B cell (primary cell): ENCODE results near the gene DUS2. TPM values are rescaled to one million over a fixed set of nuclear protein-coding genes. Genes with fewer than 3 reads are reported as not detected.

Experiments
- ATAC-seq: fragments of 200-7000 bp; cut with Tn5 transposase; one replicate; pipeline ENCODE4 v1.10.0; 2021; ENCODE audit warnings: low read depth, mild to moderate bottlenecking, moderate number of reproducible peaks, moderate library complexity
- CTCF ChIA-PET: fragments of 350-600 bp; sonication (Branson Sonifier 250); formaldehyde crosslinking; loops from one replicate; lab custom pipeline; 2021; ENCODE audit warnings: antibody characterized with exemption, inconsistent platforms; lab: Charles Lee
- POLR2A ChIA-PET: fragments of 350-600 bp; sonication (Branson Sonifier 250); formaldehyde crosslinking; loops from one replicate; lab custom pipeline; 2021; ENCODE audit warnings: antibody characterized with exemption; lab: Charles Lee
- DNase-seq: peaks from one replicate; pipeline ENCODE4 v3.0.0; 2013
- H2AFZ ChIP-seq: 2 replicates; pipeline ENCODE4 v1.6.1; 2012; ENCODE audit warnings: mild to moderate bottlenecking, low read depth, low read length; ENCODE audit not compliant: insufficient read depth, poor library complexity, severe bottlenecking
- H3K27ac ChIP-seq, 2 donors: 1 replicate in 1 of 2; 2 replicates in 1 of 2; pipeline ENCODE4 v1.5.1; 2012 to 2013; ENCODE audit warnings: low read length in 2 of 2, mild to moderate bottlenecking in 2 of 2, moderate library complexity in 1 of 2
- H3K27me3 ChIP-seq, 4 experiments: fragments of 200-600 bp in 1 of 4; sonication (generic) in 1 of 4; replicated peaks in 1 of 4; 1 replicate in 2 of 4; 2 replicates in 2 of 4; pipeline versions ENCODE4 v1.6.1 to v1.7.0; 2013 to 2016; ENCODE audit warnings: low read length in 3 of 4, mild to moderate bottlenecking in 2 of 4, mixed read lengths in 1 of 4, moderate library complexity in 1 of 4; ENCODE audit not compliant: insufficient read depth in 4 of 4, control insufficient read depth in 3 of 4; ENCODE audit errors: control extremely low read depth in 1 of 4
- H3K36me3 ChIP-seq, 2 experiments: replicated peaks in 1 of 2; 1 replicate in 1 of 2; 2 replicates in 1 of 2; pipeline versions ENCODE4 v1.6.1 to v1.7.1; 2013; ENCODE audit warnings: low read length in 1 of 2; ENCODE audit not compliant: insufficient read depth in 2 of 2, control insufficient read depth in 1 of 2; ENCODE audit errors: control extremely low read depth in 1 of 2, extremely low read depth in 1 of 2
- H3K4me1 ChIP-seq, 2 donors: fragments of 200-600 bp in 1 of 2; sonication (generic) in 1 of 2; 1 replicate in 1 of 2; 2 replicates in 1 of 2; pipeline versions ENCODE4 v1.5.1 to v1.6.1; 2013 to 2017; ENCODE audit warnings: low read length in 2 of 2; ENCODE audit not compliant: control insufficient read depth in 2 of 2, insufficient read depth in 2 of 2
- H3K4me2 ChIP-seq: replicated peaks from 2 replicates; pipeline ENCODE3; 2012; ENCODE audit warnings: mild to moderate bottlenecking, low read depth, low read length; ENCODE audit not compliant: poor library complexity, severe bottlenecking
- H3K4me3 ChIP-seq, 5 experiments: fragments of 200-600 bp in 1 of 5; sonication (generic) in 1 of 5; 1 replicate in 3 of 5; 2 replicates in 2 of 5; pipeline versions ENCODE4 v1.5.1 to v1.7.0; 2011 to 2016; ENCODE audit warnings: low read length in 4 of 5, mild to moderate bottlenecking in 4 of 5, low read depth in 2 of 5, control low read depth in 1 of 5, moderate library complexity in 1 of 5; ENCODE audit not compliant: insufficient read depth in 1 of 5; ENCODE audit errors: control extremely low read depth in 1 of 5, extremely low read depth in 1 of 5
- H3K79me2 ChIP-seq: fragments of 200-600 bp; sonication (generic); one replicate; pipeline ENCODE4 v1.6.0; 2016; ENCODE audit warnings: low read length; ENCODE audit not compliant: control insufficient read depth, insufficient read depth
- H3K9ac ChIP-seq: fragments of 200-600 bp; sonication (generic); 2 replicates; pipeline ENCODE4 v1.6.1; 2017; ENCODE audit warnings: mild to moderate bottlenecking, low read length, moderate library complexity
- H3K9me3 ChIP-seq, 3 donors: one replicate each; pipeline versions ENCODE4 v1.6.1 to v1.7.1; 2013; ENCODE audit warnings: low read length in 2 of 3; ENCODE audit not compliant: control insufficient read depth in 2 of 3, insufficient read depth in 1 of 3; ENCODE audit errors: control extremely low read depth in 1 of 3
- H4K20me1 ChIP-seq: 2 replicates; pipeline ENCODE4 v1.6.0; 2012; ENCODE audit warnings: mild to moderate bottlenecking, low read length; ENCODE audit not compliant: insufficient read depth, control insufficient read depth, poor library complexity, severe bottlenecking
- H3K27ac Mint-ChIP-seq: one replicate; pipeline ENCODE4 v1.8.0; 2021; ENCODE audit warnings: mixed read lengths
- H3K27me3 Mint-ChIP-seq: one replicate; pipeline ENCODE4 v1.8.0; 2021; ENCODE audit warnings: mixed read lengths
- H3K4me1 Mint-ChIP-seq: one replicate; pipeline ENCODE4 v1.8.0; 2021; ENCODE audit warnings: mixed read lengths
- H3K4me3 Mint-ChIP-seq: one replicate; pipeline ENCODE4 v1.8.0; 2021; ENCODE audit warnings: mixed read lengths
- H3K9me3 Mint-ChIP-seq: one replicate; pipeline ENCODE4 v1.8.0; 2022; ENCODE audit warnings: mixed read lengths; ENCODE audit not compliant: insufficient read depth
- CTCF ChIP-seq: fragments of 200-600 bp; IDR thresholded peaks from one replicate; pipeline ENCODE4 v1.8.0; 2022; ENCODE audit warnings: antibody characterized with exemption, mild to moderate bottlenecking
- EZH2 ChIP-seq: IDR thresholded peaks from 2 replicates; pipeline ENCODE4 v1.6.1; 2012; ENCODE audit warnings: borderline replicate concordance, low read depth, mild to moderate bottlenecking, moderate library complexity, low read length; ENCODE audit not compliant: insufficient read depth, poor library complexity, severe bottlenecking
- WGBS: methylation state at CpG from one replicate; pipeline ENCODE4 v1.1.5; 2013; ENCODE audit warnings: missing lambda C conversion rate; ENCODE audit not compliant: insufficient coverage; 5-methylcytosine and 5-hydroxymethylcytosine counted together
- intact Hi-C: fragments of 100-400 bp; cut with micrococcal nuclease; formaldehyde crosslinking; loops from one replicate; pipeline ENCODE4 v1.10.0; 2022
- polyA plus RNA-seq: library from polyadenylated mRNA; depleted of rRNA; stranded (reverse); fragments of >200 nt; gene quantifications from 2 replicates; pipeline ENCODE4 v1.2.3, GENCODE V29; 2012
- total RNA-seq, 2 donors: library from RNA; stranded (reverse); fragments of 120-200 nt in 1 of 2; gene quantifications; 1 replicate in 1 of 2; 2 replicates in 1 of 2; pipeline versions ENCODE4 v1.2.3 to v1.2.4, GENCODE V29; 2013 to 2022

The DUS2 gene
- total and polyA plus RNA-seq, 2 donors (not counting 1 experiment from before 2014, with no cell fraction given) = 61.1 to 93.0 TPM

- ChIA-PET CTCF (interaction anchor here (0.7 to 4.8 kb wide), 24 partner anchors 9 to 212 kb away, joined by 3 to 57 read pairs (median 4); partner anchors contain the start of genes ESRP2 and NFATC3), POLR2A (interaction anchor here (0.6 to 1.5 kb wide), 3 partner anchors 9 to 35 kb away, joined by 3 to 14 read pairs (median 5); partner anchors contain the start of gene NFATC3)
- Histone ChIP-seq H3K4me3 (no peak overlapping the region), H3K27me3 (no peaks in the 10 kb centered on the region), H3K9me3 (no peaks in the 10 kb centered on the region), H3K9ac (no peak overlapping the region), H3K4me1 (peaks cover 60 to 77% of the 10 kb centered on the region in 2 donors), H3K27ac (peak overlapping the region; percentile 22 to 54), H4K20me1 (peaks cover 67% of the 10 kb centered on the region), H3K4me2 (peak overlapping the region; percentile 39), H3K36me3 (peaks cover 0 to 7% of the 10 kb centered on the region in 2 experiments), H3K79me2 (peaks cover 100% of the 10 kb centered on the region), H2AFZ (no peak overlapping the region)
- peak overlapping the region; percentile 46 for H3K4me3 Mint-ChIP-seq
- 75% methylated on average over 3 of the region's 5 CpGs for WGBS
- ATAC-seq (peak; percentile 75), DNase-seq (peak; percentile 51)
- H3K9me3 Mint-ChIP-seq = no peaks in the 10 kb centered on the region
- peak overlapping the region; percentile 70 for H3K27ac Mint-ChIP-seq
- TF ChIP-seq CTCF (peak; percentile 70), EZH2 (no peak)
- H3K27me3 Mint-ChIP-seq = no peaks in the 10 kb centered on the region
- intact Hi-C loops = loop anchor here (1.0 kb wide), 2 partner anchors 22 to 135 kb away; no protein-coding TSS in a partner anchor
- H3K4me1 Mint-ChIP-seq = peaks cover 78% of the 10 kb centered on the region
Observed at GRCh38 chr16:68093816-68094613, 70.9 kb downstream of the DUS2 start.

DNA sequence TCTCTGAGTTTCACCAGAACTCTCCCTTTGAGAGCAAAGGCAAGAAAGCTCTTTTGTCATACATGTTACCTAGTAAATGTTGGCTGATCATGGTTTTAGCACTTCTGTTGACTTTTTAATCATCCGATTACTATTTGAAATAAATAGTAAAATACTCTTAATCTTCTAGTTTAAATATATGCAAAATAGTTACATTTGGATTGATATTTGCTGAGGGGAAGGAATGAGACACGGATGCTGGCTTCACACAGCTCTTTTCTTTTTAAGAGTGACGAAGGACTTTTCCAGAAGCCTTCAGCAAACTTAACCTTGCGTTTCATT lies 71.5 kb downstream of the DUS2 start:
- H3K27me3 ChIP-seq = no peaks in the 10 kb centered on the region
- no peaks in the 10 kb centered on the region for H3K9me3 ChIP-seq
- TF ChIP-seq CTCF (peak; percentile 2), EZH2 (no peak)
- H3K79me2 ChIP-seq = peaks cover 100% of the 10 kb centered on the region
- Mint-ChIP-seq H3K4me1 (peaks cover 74% of the 10 kb centered on the region), H3K9me3 (no peaks in the 10 kb centered on the region), H3K27ac (peak overlapping the region; percentile 70), H3K4me3 (peak overlapping the region; percentile 46), H3K27me3 (no peaks in the 10 kb centered on the region)
- ATAC-seq = no peak
- no peak overlapping the region for H3K4me3 ChIP-seq
- peaks cover 57 to 71% of the 10 kb centered on the region in 2 donors for H3K4me1 ChIP-seq
- H3K9ac ChIP-seq = no peak overlapping the region
- peaks cover 73% of the 10 kb centered on the region for H4K20me1 ChIP-seq
- ChIA-PET POLR2A (interaction anchor here (1.5 kb wide), 1 partner anchor 10 kb away, joined by 14 read pairs; the partner anchor contains the start of gene NFATC3), CTCF (interaction anchor here (0.7 to 4.8 kb wide), 13 partner anchors 10 to 213 kb away, joined by 3 to 57 read pairs (median 7); partner anchors contain the start of gene NFATC3)
- no peak overlapping the region for H2AFZ ChIP-seq
- intact Hi-C loops = loop anchor here (1.0 kb wide), 2 partner anchors 22 to 135 kb away; no protein-coding TSS in a partner anchor
- peak overlapping the region; percentile 22 to 54 for H3K27ac ChIP-seq
- WGBS = no CpG with 5 or more reads among the region's 4 CpGs
- H3K36me3 ChIP-seq = peaks cover 0 to 9% of the 10 kb centered on the region in 2 experiments
- no peak for DNase-seq
- H3K4me2 ChIP-seq = peak overlapping the region; percentile 39
